Left kidney (tissue), 2 donors: ENCODE results near the gene COL1A1. TPM values are rescaled to one million over a fixed set of nuclear protein-coding genes. Genes with fewer than 3 reads are reported as not detected.
A peak's percentile ranks its signal among the peaks of the same experiment; 100 is the strongest.

Experiments
- DNase-seq: peaks from one replicate; pipeline ENCODE4 v3.0.0-alpha.2; 2013
- polyA plus RNA-seq: library from polyadenylated mRNA; unstranded; fragments of 120-200 nt; gene quantifications from one replicate; pipeline ENCODE4 v1.2.1, GENCODE V29; 2013; ENCODE audit not compliant: insufficient read length

COL1A1 gene
- polyA plus RNA-seq, 1 donor: 397 TPM

DNA sequence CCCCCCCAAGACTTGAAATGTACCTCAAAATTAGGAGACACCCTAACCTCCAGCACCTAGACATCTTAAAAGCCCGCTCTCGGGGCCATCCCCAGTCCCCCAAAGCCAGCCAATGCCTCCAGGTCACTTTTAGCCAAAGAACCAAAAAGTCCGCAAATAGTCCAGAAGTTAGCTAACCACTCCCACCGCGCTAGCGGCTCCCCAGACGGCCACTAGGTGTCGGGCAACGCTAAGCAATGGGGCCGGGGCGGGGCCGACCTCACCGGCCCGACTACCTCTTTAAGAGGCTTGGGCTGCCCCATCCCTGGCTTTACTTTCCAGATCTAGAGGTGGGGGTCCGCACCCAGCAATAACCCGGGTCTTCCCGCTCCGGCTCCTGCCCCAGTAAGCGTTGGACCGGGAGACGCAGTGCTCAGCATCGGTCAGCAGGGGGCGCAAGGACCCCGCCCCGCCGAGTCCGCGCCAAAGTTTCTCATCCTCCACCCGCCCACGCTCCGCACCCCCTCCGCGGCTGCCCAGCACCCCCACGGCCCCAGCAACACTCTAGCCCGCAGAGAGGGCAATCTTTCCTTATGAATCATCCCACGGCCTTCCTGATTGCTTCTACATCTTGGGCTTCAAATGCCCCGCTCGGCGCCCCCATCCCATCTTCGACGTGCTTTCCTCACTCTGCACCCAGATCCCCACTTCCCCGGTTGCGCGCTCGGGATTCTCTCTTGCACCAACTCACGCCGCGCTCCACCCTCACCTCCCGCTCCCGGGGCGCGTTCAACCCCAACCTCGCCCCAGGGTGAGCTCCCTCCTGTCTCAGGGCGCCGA lies 765 bp downstream of the COL1A1 start:
- peak; percentile 90 for DNase-seq

DNA sequence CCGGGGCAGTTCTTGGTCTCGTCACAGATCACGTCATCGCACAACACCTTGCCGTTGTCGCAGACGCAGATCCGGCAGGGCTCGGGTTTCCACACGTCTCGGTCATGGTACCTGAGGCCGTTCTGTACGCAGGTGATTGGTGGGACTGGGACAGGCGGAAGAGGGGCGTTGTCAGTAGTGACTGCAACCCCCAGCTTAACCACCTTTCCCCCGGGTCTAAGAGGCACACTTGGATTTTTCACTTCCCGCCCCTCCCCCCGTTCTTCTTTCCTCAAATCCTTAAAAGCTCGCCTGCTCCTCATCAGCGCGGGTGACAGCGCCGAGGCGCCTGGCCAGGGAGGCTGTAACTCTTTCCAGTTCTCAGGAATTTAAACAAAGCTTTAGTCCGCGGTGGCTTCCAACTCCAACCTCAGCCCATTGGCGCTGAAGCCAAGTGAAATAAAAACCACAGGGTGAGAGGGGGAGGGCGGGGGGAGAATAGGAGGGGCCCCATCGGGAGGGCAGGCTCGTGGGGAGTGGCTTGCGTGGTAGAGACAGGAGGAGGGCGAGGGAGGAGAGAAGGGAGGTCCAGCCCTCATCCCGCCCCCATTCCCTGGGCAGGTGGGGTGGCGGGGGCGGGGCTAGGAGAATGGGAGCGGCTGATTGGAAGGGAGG lies 1.5 kb downstream of the COL1A1 start:
- DNase-seq: peak; percentile 94

GRCh38 chr17:50199211-50199802 lies 2.1 kb downstream of the COL1A1 start:
- DNase-seq: no peak

DNA sequence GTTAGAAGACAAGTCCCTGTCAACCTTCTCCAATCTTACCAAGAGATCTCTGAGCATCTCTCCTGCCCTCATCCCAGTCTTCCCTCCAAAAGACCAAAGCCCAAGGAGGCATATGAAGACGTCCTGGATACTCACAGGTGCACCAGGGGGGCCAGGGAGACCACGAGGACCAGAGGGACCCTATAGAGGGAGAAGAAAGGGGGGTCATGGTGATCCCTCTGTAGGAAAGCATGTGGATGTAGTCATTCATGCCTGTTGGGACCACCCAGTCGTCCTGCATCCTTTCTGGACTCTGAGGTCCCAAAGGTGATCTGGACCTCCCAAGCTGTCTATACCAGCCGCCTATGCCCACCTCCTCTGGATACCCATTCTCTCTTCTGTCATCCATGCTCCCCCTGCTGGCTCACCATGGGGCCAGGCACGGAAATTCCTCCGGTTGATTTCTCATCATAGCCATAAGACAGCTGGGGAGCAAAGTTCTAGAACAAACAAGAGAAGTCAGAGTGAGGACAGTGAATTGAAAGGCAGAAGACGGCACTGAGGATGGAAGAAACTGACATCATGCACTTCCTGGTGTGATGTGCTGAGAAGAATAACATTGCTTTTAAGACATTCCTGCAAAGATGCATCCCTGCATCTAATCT lies 3.3 kb downstream of the COL1A1 start:
- DNase-seq: no peak

GRCh38 chr17:50196826-50197225 lies 4.6 kb downstream of the COL1A1 start:
- no peak for DNase-seq

- no peak for DNase-seq
Observed at GRCh38 chr17:50196036-50196435, 5.4 kb downstream of the COL1A1 start.

DNA sequence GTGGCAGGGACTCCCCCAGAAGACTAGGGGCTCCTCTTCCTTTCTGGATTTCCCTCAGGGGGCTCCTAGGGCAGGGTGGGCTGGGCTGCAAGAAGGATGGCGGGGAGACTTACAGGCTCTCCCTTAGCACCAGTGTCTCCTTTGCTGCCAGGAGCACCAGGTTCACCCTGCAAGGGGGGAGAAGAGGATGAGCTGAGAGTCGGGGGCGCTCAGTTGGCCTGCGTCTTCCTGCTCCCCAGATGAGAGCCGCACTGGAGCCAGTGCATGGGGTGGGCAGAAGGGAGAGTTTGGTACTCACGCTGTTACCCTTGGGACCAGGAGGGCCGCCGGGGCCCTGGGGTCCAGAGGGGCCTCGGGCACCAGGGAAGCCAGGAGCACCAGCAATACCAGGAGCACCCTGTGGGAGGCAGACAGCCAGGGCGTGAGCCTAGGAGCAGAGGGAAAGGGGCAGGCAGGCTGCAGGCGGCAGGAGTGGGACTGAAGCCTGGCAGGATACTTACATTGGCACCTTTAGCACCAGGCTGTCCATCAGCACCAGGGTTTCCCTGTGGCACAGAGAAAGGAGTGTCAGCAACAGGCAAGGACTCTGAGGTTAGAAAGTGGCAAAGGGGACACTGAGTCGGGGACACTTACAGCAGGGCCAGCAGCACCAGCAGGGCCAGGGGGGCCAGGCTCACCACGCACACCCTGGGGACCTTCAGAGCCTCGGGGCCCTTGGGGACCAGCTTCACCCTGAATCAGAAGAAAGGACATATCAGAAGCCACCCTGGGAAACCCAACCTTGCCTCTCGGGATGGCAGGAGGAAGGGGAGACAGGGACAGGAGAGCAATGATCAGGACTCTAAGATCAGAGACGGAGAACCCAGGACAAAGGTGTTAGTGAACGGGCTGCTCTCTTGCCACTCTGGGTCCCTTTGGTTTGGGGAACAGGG lies 6.2 kb downstream of the COL1A1 start:
- no peak for DNase-seq

- no peak for DNase-seq
Observed at GRCh38 chr17:50194140-50194933, 7.1 kb downstream of the COL1A1 start.

- no peak for DNase-seq
Observed at GRCh38 chr17:50192618-50193291, 8.7 kb downstream of the COL1A1 start.

- DNase-seq: no peak
Observed at GRCh38 chr17:50192144-50192617, 9.2 kb downstream of the COL1A1 start.

DNA sequence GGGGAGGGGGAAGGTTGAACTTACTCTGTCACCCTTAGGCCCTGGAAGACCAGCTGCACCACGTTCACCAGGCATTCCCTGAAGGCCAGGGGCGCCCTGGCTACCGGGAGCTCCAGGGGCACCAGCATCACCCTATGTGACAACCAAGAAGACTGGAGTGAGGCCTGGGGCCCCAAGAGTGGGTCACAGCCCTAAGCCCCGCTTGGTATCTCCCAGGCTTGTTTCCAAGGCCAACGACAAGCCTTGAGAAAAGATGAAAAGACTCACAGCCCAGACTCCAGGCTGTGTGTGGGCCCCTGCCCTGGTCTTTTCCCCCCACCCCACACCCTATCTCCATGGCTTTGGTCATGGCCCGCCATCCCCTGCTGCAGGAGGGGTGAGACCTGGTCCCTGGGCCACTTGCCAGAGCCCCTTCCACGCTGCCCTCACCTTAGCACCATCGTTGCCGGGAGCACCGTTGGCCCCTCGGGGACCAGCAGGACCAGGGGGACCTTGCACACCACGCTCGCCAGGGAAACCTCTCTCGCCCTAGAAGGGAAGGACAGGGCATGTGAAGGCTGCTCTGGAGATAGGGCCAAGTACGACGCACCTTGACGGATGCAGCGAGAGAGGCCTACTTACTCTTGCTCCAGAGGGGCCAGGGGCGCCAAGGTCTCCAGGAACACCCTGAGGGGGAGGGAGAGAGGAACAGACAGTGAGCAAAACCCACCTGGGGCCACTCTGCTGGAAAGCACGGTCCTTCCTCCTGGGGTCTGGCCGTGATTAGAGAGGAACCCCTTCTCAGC lies 9.9 kb downstream of the COL1A1 start:
- no peak for DNase-seq

DNA sequence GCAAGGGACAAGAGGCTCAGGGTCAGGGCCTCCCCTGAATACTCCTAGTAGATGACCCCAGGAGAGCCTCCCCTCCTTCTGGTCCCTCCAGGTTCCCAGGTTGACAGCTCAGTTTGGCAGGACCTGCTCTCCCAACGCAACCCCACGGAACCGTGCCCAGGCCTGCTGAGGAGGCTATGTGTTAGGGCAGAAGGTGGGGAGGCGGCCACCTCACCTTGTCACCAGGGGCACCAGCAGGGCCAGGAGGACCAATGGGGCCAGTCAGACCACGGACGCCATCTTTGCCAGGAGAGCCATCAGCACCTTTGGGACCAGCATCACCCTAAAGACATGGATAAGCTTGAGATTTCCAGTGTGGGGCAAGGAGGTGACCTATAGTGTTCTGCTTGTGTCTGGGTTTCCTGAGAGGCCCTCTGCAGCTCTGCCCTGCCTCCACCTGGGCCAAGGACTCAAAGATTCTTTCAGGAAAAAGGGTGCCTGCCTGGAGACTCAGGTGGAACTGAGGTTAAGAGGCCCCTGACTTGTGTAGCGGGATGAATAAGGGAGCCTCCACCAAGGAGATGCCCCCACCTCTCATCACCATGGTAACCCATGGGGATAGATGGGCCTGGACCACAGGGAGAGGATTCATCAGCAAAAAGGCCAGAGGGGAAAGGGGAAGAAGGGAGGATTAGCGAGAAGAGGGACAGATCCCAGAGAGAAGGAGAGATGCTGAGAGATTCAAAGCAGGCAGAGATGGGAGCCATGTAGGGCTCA lies 10.7 kb downstream of the COL1A1 start:
- no peak for DNase-seq

- no peak for DNase-seq
Observed at GRCh38 chr17:50190293-50190602, 11.2 kb downstream of the COL1A1 start.

DNA sequence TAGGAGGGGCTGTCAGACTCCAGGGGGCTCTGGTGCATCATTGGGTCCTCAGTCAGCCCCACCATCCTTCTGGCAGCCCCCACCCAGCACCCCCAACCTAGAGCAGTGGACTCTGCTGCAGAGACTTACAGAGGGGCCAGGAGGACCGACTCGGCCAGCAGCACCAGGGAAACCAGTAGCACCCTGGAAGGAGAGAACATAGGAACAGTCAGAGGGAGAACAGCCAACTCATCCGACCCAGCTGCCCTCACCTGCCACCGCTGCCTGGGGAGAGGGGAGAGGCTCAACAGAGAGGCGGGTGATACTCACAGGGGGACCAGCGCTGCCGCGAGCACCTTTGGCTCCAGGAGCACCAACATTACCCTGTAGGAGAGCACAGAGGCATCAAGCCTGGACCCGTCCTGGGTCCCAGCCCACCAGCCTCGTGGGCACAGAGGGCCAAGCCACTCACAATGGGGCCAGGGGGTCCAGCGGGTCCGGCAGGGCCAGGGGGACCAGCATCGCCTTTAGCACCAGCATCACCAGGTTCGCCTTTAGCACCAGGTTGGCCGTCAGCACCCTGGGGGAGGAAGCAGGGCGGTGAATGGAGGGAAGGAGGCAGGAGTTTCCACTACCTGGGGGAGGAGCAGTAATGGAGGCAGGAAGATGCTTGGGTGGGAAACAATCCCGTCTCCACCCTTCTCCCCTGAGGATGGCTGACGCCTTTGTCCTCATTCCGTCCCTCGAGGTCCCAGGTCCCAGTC lies 11.7 kb downstream of the COL1A1 start:
- DNase-seq: no peak

DNA sequence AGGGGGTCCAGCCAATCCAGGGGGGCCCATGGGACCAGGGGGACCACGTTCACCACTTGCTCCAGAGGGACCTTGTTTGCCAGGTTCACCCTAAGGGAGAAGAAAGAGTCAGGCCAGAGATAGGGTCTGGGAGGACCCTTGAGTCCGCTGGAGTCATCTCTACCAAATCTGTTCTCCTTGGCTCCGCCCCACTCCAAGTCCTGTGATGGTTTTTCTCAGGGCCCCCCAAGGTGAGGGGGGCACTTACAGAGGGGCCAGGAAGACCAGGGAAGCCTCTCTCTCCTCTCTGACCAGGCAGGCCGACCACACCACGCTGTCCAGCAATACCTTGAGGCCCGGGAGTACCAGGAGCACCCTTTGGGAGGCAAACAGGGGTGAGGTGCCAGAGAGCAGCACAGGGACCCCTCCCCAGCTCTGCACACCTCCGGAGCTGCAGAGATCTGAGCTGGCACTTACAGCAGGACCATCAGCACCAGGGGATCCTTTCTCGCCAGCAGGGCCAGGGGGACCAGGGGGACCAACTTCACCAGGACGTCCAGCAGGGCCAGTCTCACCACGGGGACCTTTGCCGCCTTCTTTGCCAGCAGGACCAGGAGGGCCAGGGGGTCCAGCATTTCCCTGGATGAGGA lies 12.4 kb downstream of the COL1A1 start:
- DNase-seq: no peak

DNA sequence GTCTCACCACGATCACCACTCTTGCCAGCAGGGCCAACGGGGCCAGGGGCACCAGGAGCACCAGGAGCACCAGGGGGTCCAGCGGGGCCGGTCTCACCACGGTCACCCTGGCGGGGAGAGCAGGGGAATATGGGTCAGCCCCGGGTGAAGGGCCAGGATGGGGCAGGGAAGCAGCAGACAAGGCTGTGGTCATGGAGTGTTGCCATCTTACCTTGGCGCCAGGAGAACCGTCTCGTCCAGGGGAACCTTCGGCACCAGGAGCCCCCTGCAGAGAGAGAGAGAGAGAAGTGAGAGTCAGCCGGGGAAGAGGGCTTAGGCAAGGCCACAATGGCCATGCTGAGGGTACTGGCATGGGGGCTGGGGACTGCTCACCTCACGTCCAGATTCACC lies 12.9 kb downstream of the COL1A1 start:
- no peak for DNase-seq

GRCh38 chr17:50187751-50188530 lies 13.5 kb downstream of the COL1A1 start:
- no peak for DNase-seq
